ENCODE results near the gene RBM18. TPM values are rescaled to one million over a fixed set of nuclear protein-coding genes. Genes with fewer than 3 reads are reported as not detected.

Gene RBM18
- total and polyA plus RNA-seq, 2 of the 4 experiments (the other 2 are of a cell fraction), result 8.4 to 15.6 TPM

GRCh38 chr9:122213589-122214413 lies 50.8 kb downstream of the RBM18 start:
- Histone ChIP-seq H3K4ac (ENCODE audit: low read depth, low read length) (no peak overlapping the region), H4K8ac (ENCODE audit: low read depth in 2 of 2, low read length in 2 of 2) (no peak overlapping the region), H3K36me3 (ENCODE audit: control insufficient read depth, insufficient read depth, low read length) (no peaks in the 10 kb centered on the region), H3K56ac (ENCODE audit: extremely low read depth, insufficient read depth, low read length) (no peak overlapping the region), H3K27ac (ENCODE audit: insufficient read depth, low read length) (no peak overlapping the region), H2BK15ac (ENCODE audit: low read depth, low read length) (no peak overlapping the region), H3K79me1 (ENCODE audit: low read depth in 1 of 2, low read length in 2 of 2) (no peaks in the 10 kb centered on the region), H3K18ac (ENCODE audit: low read depth, low read length) (no peak overlapping the region), H2BK5ac (ENCODE audit: low read depth, low read length, poor library complexity, severe bottlenecking) (no peak overlapping the region), H3K4me3 (ENCODE audit: insufficient read depth, low read depth, low read length) (peak overlapping the region; percentile 36), H4K5ac (ENCODE audit: low read depth, low read length) (no peak overlapping the region), H4K91ac (ENCODE audit: insufficient read depth, low read depth, low read length) (no peak overlapping the region), H2AK9ac (replicated peaks; ENCODE audit: low read depth, low read length, poor library complexity) (no peak overlapping the region), H2BK120ac (ENCODE audit: low read depth, low read length) (no peak overlapping the region), H2AFZ (replicated peaks; ENCODE audit: low read length, poor library complexity) (peak overlapping the region; percentile 84), H3K9me1 (ENCODE audit: insufficient read depth, low read length) (no peaks in the 10 kb centered on the region), H3K23ac (ENCODE audit: low read depth, low read length) (no peak overlapping the region), H4K20me1 (ENCODE audit: insufficient read depth, low read length) (peaks cover 15% of the 10 kb centered on the region; the same call in 1 of the 2 replicates), H3K4me1 (ENCODE audit: control insufficient read depth, insufficient read depth, low read length) (peaks cover 4% of the 10 kb centered on the region; the same call in 1 of the 2 replicates), H3K14ac (replicated peaks; ENCODE audit: low read depth, low read length) (no peak overlapping the region), H2BK20ac (ENCODE audit: low read depth, low read length) (no peak overlapping the region), H3K4me2 (ENCODE audit: low read depth, low read length) (peak overlapping the region; percentile 78), H3K9me3 (ENCODE audit: control insufficient read depth, insufficient read depth, low read length) (peaks cover 10% of the 10 kb centered on the region; the same call in 1 of the 2 replicates), H2AK5ac (ENCODE audit: low read depth, low read length) (no peak overlapping the region), H3K9ac (ENCODE audit: low read depth, low read length) (no peak overlapping the region), H3K27me3 (ENCODE audit: control insufficient read depth, insufficient read depth, low read length) (peaks cover 78% of the 10 kb centered on the region)
- intact Hi-C loops (cut with micrococcal nuclease) (no loop called here), dilution Hi-C loops (cut with HindIII; ENCODE audit: low sequenced_read_pairs, unreplicated experiment) (no loop called here), in situ Hi-C loops (cut with MboI; ENCODE audit: low sequenced_read_pairs) (no loop called here)
- 6% methylated on average over 25 of the region's 93 CpGs; no CpG with 5 or more reads in 1 of the 2 experiments for WGBS, 2 experiments (ENCODE audit: extremely low coverage in 2 of 2, insufficient read length in 1 of 2)
- ATAC-seq (ENCODE audit: low read depth) (peak; percentile 82), DNase-seq (no peak)
- ChIA-PET CTCF (no interaction called here), POLR2A (ENCODE audit: unreplicated experiment) (no interaction called here)
- BruUV-seq (replicated peaks), result no TSS peak
- TF ChIP-seq RAD21 (IDR thresholded peaks at IDR 0.05; ENCODE audit: low read length) (no peak), CTCF (conservative IDR thresholded peaks at IDR 0.05; ENCODE audit: low read depth, low read length) (0 out of 2 replicates have a peak, but pooled peaks have one; percentile 2)

Data from IMR-90 (cell line).